ENCODE data around the gene PPP5C.

GRCh38 chr19:46374536-46375475, 27.9 kb downstream of the PPP5C start:
- TF ChIP-seq CTCF (conservative IDR thresholded peaks at IDR 0.05; ENCODE audit: low read length) (no peak), EZH2phosphoT487 (IDR thresholded peaks at IDR 0.05; ENCODE audit: borderline replicate concordance, low read depth, low read length) (no peak)

Measured in OCI-LY7 (cell line).